HK-2 (cell line): ENCODE measurements around the gene ADD2.

ENCODE experiments used
- DNase-seq: peaks from one replicate; pipeline ENCODE4 v3.0.0-alpha.2; 2018; ENCODE audit not compliant: unreplicated experiment

ADD2 gene

DNA sequence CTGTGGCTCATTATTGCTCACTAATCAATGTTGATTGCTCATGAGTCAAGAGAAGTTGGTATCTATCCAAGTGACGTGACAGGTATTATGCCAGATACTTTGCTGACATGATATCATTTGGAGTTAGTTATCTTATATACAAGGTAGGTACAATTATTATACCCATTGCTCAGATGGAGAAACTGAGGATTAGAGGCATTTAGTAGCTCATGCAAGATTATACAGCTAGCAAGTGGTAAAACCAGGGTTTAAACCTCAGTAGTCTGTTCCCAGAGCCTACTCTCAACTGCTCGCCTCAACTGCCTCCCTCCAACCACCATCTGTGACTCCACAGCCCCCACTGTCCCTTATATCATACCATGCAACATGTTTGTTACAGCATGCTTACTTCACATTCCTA lies 16.3 kb upstream of the ADD2 start:
- no peak for DNase-seq

GRCh38 chr2:70779911-70780545 lies 12.0 kb upstream of the ADD2 start:
- DNase-seq: no peak

DNA sequence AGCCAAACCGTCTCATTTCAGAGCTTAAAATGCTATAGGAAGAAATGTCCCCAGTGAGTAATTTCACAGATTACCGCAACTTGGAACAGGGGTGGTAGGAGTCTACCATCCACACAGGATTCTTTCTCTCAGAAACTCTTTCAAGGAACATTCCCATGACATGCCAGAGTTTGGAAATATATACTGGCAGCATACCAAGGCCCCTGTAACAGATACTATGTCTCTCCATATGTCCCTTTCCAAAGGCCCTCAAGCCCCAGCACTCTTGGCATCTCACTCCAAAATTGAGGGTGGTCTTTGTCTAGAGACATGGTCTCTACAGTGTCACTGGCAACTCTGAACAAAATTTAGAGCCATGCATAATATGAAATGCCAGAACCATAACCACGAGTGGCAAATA lies 11.5 kb upstream of the ADD2 start:
- DNase-seq: no peak

DNA sequence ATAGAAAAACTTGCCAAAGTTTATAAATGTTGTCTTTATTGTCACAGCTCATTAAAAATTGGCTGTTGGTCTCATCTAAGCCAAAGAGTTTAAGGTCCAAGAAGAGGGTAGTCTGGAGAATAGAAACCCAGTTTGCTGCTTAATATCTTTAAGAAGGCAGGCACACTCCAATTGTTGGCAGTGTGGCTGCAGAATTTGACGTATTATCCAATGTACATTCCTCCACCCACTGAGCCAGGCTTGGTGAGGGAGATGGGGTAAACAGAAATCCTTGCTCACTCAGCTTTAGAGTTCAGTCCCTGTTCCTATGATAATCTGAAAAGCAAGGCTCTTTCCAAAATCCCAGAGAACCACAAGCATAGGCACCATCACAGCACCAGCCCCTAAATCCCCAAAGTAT lies 10.7 kb upstream of the ADD2 start:
- no peak for DNase-seq

DNA sequence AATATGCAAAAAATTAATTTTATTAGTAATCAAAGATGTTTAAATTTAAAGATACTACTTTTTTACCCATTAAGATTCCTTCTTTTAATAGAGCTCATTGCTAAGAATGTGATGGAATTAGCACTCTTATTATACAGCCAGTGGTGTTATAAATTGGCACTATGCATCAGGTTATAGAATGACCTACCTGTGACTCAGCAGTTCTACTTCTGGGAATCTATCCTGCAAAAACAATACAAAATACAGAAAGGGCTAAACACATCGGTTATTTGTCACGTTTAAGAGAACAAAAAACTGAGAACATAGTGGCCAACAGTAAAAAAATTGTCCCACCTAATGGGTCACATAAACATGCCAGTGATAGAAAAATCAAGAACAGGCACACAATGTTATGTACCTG lies 9.4 kb upstream of the ADD2 start:
- DNase-seq: no peak

DNA sequence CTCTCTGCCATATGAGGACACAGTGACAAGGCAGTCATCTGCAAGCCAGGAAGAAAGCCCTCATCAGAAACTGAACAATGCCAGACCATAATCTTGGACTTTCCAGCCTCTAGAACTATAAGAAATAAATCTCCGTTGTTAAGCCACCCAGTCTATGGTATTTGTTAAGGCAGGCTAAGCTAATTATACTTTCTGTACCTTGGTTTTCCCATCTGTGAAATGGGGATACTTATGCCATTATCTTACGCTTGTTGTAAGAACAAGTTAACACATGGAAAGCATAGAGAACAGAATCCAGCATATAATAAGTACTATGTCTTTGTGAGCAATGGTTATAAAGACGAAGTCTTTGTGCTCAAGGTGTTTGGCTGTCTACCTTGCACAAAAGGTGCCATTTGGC lies 8.3 kb upstream of the ADD2 start:
- no peak for DNase-seq

- DNase-seq: no peak
These were observed 7.1 kb upstream of the ADD2 start for GRCh38 chr2:70775141-70775540.

- DNase-seq: no peak
These were observed 4.6 kb upstream of the ADD2 start for GRCh38 chr2:70772486-70773155.

DNA sequence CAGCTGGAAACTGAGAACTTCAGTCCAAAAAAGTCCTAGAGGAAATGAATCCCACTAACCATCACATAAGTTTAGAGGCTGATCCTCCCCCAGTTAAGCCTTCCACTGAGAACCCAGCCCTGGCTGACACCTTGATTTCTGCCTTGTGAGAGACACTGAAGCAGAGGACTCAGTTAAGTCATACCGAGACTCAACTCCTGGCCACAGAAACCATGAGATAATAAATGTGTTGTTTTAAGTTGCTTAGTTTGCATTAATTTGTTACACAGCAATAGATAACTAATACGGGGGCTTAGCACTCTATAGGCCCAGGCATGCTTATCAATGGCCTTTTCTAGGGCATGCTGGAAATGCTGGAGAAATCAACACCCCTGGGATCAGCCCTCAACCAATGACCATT lies 3.4 kb upstream of the ADD2 start:
- DNase-seq: no peak

DNA sequence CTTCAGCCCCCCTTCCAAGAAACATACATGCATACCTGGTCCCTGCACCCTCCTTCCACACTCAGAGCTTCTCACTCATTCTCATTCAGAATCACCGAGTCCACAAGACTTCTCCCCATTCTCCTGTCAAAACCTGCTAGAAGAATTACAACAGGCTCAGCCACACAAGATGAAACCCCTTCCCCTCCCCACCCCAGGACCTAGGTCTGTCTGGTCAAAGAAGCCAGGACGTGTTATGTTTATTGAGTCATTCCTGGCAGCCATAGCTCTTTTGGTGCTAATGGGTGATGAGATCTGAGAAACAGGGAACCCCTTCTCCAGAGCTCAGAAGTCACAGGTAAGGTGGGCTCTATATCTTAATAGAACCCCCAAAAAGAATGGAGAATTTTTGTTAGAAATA lies 1.4 kb upstream of the ADD2 start:
- DNase-seq: no peak

- no peak for DNase-seq
These were observed 638 bp upstream of the ADD2 start for GRCh38 chr2:70768590-70769085.

DNA sequence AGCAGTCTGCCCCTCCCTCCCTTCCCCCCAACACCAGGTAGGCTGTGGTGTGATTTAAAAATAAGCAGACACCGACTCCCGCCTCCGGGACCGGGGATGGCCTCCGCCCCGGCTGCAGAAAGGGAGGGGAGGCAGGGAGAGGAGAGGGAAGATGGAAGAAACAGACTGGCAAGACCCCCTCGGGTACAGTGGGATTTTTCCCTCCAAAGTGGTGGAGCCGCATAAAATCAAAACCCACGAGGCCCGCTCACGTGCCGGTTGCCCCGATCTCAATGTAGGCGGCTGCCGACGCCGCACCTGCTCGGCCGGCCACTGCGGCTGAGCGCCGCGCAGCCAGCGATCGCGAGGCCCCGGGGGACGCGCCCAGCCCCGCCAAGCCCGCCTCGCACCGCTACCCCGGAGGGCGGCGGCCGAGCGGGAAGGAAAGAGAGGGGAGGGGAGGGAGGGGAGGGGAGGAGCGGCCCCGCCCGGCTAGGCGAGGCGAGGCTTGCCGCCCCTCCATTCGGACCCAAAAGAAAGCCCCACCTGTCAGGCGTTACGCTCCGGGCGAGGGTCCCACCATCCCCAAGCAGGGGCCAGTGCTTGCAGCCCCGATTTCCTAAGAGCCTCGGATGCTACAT lies 811 bp downstream of the ADD2 start:
- no peak for DNase-seq

- no peak for DNase-seq
These were observed 1.5 kb downstream of the ADD2 start for GRCh38 chr2:70766357-70767078.

GRCh38 chr2:70765507-70765906 lies 2.5 kb downstream of the ADD2 start:
- DNase-seq: no peak

GRCh38 chr2:70759446-70759845 lies 8.6 kb downstream of the ADD2 start:
- no peak for DNase-seq

GRCh38 chr2:70757966-70758365 lies 10.0 kb downstream of the ADD2 start:
- DNase-seq: no peak

GRCh38 chr2:70757360-70757759 lies 10.6 kb downstream of the ADD2 start:
- no peak for DNase-seq

- DNase-seq: no peak
These were observed 11.9 kb downstream of the ADD2 start for GRCh38 chr2:70756128-70756527.

DNA sequence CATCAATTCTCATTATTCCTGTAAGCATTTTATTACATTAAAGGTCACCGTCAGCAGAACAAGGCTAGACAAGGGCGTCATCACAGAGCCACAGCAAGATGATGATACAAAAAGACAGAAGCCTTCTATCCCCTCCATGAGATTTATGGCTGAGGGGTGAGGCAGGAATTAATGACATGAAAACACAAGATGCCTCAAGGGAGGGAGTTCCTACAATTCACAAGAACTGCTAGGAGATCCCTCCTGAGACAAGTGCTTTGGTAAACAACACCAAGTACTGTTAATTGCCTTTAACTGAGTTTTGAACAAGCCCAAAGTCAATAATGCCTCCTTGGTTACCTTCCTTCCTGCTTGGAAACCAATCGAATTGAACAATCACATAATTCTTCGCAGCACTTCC lies 14.1 kb downstream of the ADD2 start:
- DNase-seq: no peak

DNA sequence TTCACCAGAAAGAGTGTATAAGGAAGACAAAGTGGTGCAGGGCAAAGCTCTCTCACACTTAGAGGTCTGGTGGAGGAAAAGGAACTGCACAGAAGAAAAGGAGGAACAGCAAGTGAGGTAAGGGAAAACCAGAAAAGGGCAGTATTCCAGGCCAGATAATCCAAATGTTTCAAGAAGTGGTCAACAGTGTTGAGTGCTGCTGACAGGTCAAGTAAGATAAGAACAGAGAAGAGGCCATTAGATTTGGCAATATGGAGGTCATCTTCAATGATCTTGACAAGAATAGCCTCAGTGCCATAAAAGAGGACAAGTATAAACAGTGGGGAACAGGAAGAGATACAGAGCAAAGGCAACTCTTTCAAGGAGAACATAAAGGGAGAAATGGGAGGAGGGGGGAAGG lies 15.0 kb downstream of the ADD2 start:
- no peak for DNase-seq

- no peak for DNase-seq
These were observed 15.6 kb downstream of the ADD2 start for GRCh38 chr2:70752396-70752795.

- DNase-seq: no peak
These were observed 16.1 kb downstream of the ADD2 start for GRCh38 chr2:70751881-70752280.

DNA sequence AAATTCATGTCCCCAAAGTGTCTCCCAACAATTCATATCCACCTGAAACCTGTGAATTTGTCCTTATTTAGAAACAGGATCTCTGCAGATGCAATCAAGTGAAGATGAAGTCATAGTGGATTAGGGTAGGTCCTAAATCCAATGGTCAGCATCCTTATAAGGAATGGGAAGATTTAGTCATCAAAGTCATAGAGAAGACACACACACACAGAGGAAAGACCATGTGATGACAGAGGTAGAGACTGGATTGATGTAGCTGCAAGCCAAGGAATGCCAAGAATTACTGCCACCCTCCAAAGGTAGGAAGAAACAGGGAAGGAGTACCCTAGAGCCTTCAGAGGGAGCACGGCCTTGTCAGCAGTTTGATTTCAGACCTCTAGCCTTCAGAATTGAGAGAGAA lies 17.7 kb downstream of the ADD2 start:
- no peak for DNase-seq
